Progenitor cell of endocrine pancreas (in vitro differentiated cells): ENCODE results near the gene OIP5. TPM values are rescaled to one million over a fixed set of nuclear protein-coding genes. Genes with fewer than 3 reads are reported as not detected.

Source experiments
- DNase-seq: peaks from one replicate; pipeline ENCODE4 v3.0.0; 2021; ENCODE audit warnings: low spot score; ENCODE audit not compliant: unreplicated experiment
- H3K27ac Mint-ChIP-seq: 2 replicates; pipeline ENCODE4 v1.8.0; 2021; ENCODE audit warnings: mild to moderate bottlenecking, moderate library complexity, mixed read lengths
- H3K27me3 Mint-ChIP-seq: 2 replicates; pipeline ENCODE4 v1.8.0; 2021; ENCODE audit warnings: mixed read lengths
- H3K36me3 Mint-ChIP-seq: 2 replicates; pipeline ENCODE4 v1.8.0; 2022; ENCODE audit warnings: mixed read lengths; ENCODE audit not compliant: insufficient read depth
- H3K4me1 Mint-ChIP-seq: 2 replicates; pipeline ENCODE4 v1.8.0; 2021; ENCODE audit warnings: low read depth, mixed read lengths
- H3K4me3 Mint-ChIP-seq: 2 replicates; pipeline ENCODE4 v1.8.0; 2021; ENCODE audit warnings: low read depth, mild to moderate bottlenecking, moderate library complexity, mixed read lengths
- H3K9me3 Mint-ChIP-seq: 2 replicates; pipeline ENCODE4 v1.8.0; 2021; ENCODE audit warnings: low read depth, mixed read lengths
- total RNA-seq: library from RNA; stranded (reverse); gene quantifications from 2 replicates; pipeline ENCODE4 v1.2.1, GENCODE V29; 2021
- TF ChIP-seq, protein P1 (sequence below): fragments of 200-600 bp; sonication (generic); IDR thresholded peaks from one replicate; pipeline ENCODE4 v1.5.0; 2021; ENCODE audit warnings: antibody characterized with exemption, mild to moderate bottlenecking; ENCODE audit not compliant: unreplicated experiment

Gene OIP5
- total RNA-seq, 1 donor from 2014 or later = 9.5 TPM

DNA sequence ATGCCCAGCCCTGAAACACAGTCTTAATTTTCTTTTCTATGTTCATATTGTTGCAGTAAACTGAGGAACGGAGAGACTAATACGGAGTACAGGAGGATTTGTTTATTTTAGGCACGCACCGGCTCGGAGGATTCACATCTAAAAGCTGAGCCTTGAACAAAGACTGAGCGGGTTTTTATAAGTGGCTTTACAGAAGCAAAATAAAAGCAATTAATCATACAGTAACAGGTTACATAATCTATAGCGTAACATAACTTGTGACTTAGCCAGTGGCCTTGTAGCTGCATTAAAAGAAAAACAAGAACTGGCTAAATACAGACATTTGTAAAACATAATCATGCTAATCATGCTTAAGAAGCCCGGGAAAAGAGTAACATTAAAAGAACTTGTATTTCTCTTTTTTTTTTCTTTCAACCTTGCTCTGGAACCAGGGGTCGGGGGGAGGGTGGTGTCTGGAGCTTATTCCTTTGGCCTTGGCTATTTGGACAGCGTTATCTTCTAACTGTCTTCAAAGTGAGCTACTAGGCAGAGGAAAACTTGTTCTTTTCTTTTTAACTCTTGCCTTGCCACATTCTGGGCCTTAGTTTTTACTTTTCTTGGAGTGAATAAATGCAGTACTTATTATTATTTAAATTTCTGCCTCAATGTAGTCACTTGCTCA, 17.8 kb upstream of the OIP5 start:
- Mint-ChIP-seq H3K27ac (no peak overlapping the region), H3K4me3 (no peak overlapping the region), H3K4me1 (peaks cover 6% of the 10 kb centered on the region), H3K27me3 (no peaks in the 10 kb centered on the region), H3K9me3 (no peaks in the 10 kb centered on the region), H3K36me3 (peaks cover 19% of the 10 kb centered on the region)
- TF ChIP-seq, protein P1, sequence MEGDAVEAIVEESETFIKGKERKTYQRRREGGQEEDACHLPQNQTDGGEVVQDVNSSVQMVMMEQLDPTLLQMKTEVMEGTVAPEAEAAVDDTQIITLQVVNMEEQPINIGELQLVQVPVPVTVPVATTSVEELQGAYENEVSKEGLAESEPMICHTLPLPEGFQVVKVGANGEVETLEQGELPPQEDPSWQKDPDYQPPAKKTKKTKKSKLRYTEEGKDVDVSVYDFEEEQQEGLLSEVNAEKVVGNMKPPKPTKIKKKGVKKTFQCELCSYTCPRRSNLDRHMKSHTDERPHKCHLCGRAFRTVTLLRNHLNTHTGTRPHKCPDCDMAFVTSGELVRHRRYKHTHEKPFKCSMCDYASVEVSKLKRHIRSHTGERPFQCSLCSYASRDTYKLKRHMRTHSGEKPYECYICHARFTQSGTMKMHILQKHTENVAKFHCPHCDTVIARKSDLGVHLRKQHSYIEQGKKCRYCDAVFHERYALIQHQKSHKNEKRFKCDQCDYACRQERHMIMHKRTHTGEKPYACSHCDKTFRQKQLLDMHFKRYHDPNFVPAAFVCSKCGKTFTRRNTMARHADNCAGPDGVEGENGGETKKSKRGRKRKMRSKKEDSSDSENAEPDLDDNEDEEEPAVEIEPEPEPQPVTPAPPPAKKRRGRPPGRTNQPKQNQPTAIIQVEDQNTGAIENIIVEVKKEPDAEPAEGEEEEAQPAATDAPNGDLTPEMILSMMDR = no peak
- no peak for DNase-seq

DNA sequence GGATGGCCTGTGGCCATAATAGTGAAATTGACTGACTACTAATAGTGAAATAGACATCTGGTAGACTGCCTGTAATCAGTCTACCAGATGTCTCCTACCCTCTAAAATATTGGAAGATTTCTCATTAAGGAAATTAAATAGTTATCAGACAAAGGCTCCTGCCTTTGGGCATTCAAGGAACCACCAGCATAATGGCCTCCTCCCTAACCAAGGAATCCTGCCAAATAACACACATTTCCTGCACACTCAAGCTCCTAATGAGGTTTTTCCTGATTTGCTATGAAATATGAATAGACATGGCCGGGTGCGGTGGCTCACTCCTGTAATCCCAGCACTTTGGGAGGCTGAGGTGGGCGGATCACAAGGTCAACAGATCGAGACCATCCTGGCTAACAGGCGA, 14.8 kb upstream of the OIP5 start:
- DNase-seq = no peak
- no peaks in the 10 kb centered on the region for H3K27me3 Mint-ChIP-seq
- peaks cover 6% of the 10 kb centered on the region for H3K4me1 Mint-ChIP-seq
- H3K4me3 Mint-ChIP-seq = no peak overlapping the region
- H3K9me3 Mint-ChIP-seq = no peaks in the 10 kb centered on the region
- no peak overlapping the region for H3K27ac Mint-ChIP-seq
- TF ChIP-seq, protein P1 = no peak
- H3K36me3 Mint-ChIP-seq = peaks cover 22% of the 10 kb centered on the region

DNA sequence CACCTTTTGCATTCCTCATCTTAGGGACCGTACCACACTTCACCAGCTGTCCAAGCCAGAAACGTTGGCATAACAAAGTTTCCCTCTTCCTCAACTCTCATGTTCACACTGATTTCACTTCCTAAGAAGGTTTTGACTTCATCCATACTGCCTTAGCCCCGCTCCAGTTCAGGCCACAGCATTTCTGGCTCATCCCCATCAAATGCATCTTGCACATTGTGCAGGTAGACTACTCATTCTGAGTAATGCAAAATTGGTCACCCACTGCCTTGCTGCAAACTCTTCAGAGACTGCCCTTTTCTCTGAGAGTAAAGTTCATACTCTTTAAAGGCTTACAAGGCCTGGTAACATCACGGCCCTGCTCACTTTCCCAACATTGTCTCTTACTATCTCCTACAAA, 9.1 kb upstream of the OIP5 start:
- Mint-ChIP-seq H3K4me3 (no peak overlapping the region), H3K36me3 (peaks cover 20% of the 10 kb centered on the region), H3K4me1 (no peaks in the 10 kb centered on the region), H3K27me3 (no peaks in the 10 kb centered on the region), H3K9me3 (no peaks in the 10 kb centered on the region), H3K27ac (no peak overlapping the region)
- TF ChIP-seq, protein P1 = no peak
- no peak for DNase-seq

DNA sequence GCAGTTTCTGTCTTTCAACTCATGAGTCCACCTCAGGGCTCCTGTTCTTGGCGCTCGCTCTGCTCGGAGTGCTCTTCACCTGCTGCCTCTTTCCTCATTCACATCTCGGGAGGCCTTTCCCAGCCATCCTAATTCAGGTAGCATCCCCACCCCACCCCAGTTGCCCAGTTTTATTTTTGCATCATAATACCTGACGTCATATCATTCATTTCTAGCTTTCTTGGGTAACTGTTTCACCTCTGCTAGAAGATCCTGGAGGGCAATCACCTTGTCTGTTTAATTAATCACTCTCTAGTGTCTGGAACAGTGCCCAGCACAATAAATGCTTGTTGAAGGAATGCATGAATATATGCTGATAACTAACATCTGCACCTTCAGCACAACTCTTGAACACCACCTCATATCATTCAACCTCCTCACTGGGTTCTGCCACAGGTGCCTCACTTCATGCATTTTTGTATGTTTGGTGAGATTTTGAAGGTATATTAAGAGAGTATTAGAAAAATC, 7.9 kb upstream of the OIP5 start:
- peaks cover 14% of the 10 kb centered on the region for H3K36me3 Mint-ChIP-seq
- H3K4me1 Mint-ChIP-seq = no peaks in the 10 kb centered on the region
- DNase-seq = no peak
- H3K27ac Mint-ChIP-seq = no peak overlapping the region
- H3K9me3 Mint-ChIP-seq = no peaks in the 10 kb centered on the region
- H3K4me3 Mint-ChIP-seq = no peak overlapping the region
- H3K27me3 Mint-ChIP-seq = no peaks in the 10 kb centered on the region
- TF ChIP-seq, protein P1 = no peak

DNA sequence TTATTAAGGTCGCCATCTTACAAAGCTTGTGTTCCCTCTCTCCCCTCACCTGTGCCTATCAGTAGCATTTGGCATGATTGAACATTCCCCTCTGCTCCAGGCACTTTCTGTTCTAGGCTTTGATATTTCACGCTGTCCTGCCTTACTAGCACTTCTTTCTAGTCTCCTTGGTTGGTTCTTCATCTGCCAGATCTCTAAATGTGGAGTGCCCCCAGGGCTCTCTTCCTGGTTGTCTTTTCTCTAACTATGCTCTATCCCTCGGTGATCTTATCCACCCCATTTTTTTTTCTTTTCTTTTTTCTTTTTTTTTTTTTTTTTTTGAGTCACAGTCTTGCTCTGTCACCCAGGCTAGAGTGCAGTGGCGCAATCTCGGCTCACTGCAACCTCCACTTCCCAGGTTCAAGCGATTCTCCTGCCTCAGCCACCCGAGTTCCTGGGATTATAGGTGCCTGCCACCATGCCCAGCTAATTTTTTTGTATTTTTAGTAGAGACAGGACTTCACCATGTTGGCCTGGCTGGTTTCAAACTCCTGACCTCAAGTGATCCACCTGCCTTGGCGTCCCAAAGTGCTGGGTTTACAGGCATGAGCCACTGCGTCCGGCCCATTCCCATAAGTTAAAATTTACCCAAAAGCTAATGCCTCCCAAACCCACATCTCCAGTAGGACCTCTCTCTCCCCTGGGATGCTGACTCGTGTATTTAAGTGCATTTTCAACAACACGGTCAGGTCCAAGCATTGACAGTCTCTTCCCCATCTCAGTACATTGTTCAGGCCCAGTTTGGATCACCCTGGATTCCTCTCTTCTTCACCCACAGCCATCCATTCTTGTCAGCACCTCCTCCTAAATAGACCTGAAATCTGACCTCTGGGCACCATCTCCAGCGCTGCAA, 5.5 kb upstream of the OIP5 start:
- Mint-ChIP-seq H3K9me3 (no peaks in the 10 kb centered on the region), H3K27me3 (no peaks in the 10 kb centered on the region), H3K36me3 (peaks cover 11% of the 10 kb centered on the region), H3K27ac (peak overlapping the region; percentile 78), H3K4me3 (no peak overlapping the region), H3K4me1 (peaks cover 6% of the 10 kb centered on the region)
- TF ChIP-seq, protein P1 = no peak
- no peak for DNase-seq
